HG03025 (cell line): ENCODE data around the gene VPS11.

Experiments
- ATAC-seq: cut with Tn5 transposase; IDR thresholded peaks from one replicate; pipeline ENCODE4 v1.9.1; 2021; ENCODE audit warnings: mild to moderate bottlenecking, moderate library complexity; ENCODE audit not compliant: unreplicated experiment, low FRiP score

The VPS11 gene

GRCh38 chr11:119117004-119117706 lies 49.5 kb downstream of the VPS11 start:
- ATAC-seq = no peak

- ATAC-seq = no peak
Observed at GRCh38 chr11:119118227-119118626, 50.6 kb downstream of the VPS11 start.

GRCh38 chr11:119118946-119119345 lies 51.3 kb downstream of the VPS11 start:
- ATAC-seq = no peak

GRCh38 chr11:119120639-119121007 lies 53.0 kb downstream of the VPS11 start:
- no peak for ATAC-seq

- ATAC-seq = peak; percentile 94
Observed at GRCh38 chr11:119121008-119121810, 53.6 kb downstream of the VPS11 start, which contains the start of gene HINFP. HINFP (plus strand) TSS chr11:119121580; CDS start chr11:119126945, 5,365 bp downstream.

- peak; percentile 18 for ATAC-seq
Observed at GRCh38 chr11:119121811-119122124, 54.1 kb downstream of the VPS11 start.

GRCh38 chr11:119125821-119126220 lies 58.2 kb downstream of the VPS11 start:
- no peak for ATAC-seq

- ATAC-seq = no peak
Observed at GRCh38 chr11:119126675-119127268, 59.2 kb downstream of the VPS11 start.

GRCh38 chr11:119130662-119131061 lies 63.0 kb downstream of the VPS11 start:
- ATAC-seq = no peak
